HG03039 (cell line): ENCODE results near the gene DEFB125.

ENCODE experiments used
- ATAC-seq: cut with Tn5 transposase; IDR thresholded peaks from one replicate; pipeline ENCODE4 v1.9.1; 2021; ENCODE audit warnings: mild to moderate bottlenecking, moderate library complexity; ENCODE audit not compliant: unreplicated experiment

The DEFB125 gene

DNA sequence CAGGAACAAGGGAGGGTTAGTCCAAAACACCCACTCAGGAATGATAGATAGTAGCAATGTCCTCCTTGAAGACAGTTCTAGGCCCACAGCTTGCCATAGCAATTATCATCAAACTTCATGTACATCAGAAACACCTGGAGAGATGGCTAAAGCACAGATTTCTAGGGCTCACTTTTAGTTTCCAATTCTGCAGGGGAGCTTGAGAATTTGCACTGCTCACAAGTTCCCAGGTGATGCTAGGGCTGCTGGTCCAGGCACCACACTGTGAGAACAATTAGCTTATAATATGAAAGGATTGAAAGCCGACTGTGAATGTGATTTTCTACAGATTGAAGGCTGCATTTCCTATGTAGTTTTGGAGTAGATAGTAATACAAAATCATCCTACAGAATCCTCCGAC is 58.4 kb downstream of the DEFB125 start:
- ATAC-seq, result no peak
